ENCODE results near the gene ACTA2.

DNA sequence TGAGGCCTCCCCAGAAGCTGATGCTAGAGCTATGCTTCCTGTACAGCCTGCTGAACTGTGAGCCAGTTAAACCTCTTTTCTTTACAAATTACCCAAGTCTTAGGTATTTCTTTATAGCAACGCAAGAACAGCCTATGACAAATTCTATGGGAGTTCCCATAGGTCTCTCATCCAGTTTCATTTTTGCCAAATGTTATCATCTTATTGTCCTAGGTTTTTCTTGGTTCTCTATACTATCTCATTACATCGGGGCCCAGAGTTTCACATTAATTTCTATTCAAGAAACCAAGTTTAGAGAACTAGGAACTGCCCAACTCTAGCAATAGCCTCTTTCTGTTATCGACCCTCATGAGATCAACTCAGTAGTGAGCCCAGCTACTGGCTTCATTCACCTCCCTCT is 15.9 kb downstream of the ACTA2 start:
- TF ChIP-seq, protein P1, sequence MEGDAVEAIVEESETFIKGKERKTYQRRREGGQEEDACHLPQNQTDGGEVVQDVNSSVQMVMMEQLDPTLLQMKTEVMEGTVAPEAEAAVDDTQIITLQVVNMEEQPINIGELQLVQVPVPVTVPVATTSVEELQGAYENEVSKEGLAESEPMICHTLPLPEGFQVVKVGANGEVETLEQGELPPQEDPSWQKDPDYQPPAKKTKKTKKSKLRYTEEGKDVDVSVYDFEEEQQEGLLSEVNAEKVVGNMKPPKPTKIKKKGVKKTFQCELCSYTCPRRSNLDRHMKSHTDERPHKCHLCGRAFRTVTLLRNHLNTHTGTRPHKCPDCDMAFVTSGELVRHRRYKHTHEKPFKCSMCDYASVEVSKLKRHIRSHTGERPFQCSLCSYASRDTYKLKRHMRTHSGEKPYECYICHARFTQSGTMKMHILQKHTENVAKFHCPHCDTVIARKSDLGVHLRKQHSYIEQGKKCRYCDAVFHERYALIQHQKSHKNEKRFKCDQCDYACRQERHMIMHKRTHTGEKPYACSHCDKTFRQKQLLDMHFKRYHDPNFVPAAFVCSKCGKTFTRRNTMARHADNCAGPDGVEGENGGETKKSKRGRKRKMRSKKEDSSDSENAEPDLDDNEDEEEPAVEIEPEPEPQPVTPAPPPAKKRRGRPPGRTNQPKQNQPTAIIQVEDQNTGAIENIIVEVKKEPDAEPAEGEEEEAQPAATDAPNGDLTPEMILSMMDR (IDR thresholded peaks at IDR 0.05): no peak
- no peak for TF ChIP-seq POLR2A (IDR thresholded peaks at IDR 0.05)
